ENCODE measurements around the gene MAP4K3. TPM values are rescaled to one million over a fixed set of nuclear protein-coding genes. Genes with fewer than 3 reads are reported as not detected.

Gene MAP4K3
- total RNA-seq, 1 experiment from 2014 or later: 26.6 TPM

DNA sequence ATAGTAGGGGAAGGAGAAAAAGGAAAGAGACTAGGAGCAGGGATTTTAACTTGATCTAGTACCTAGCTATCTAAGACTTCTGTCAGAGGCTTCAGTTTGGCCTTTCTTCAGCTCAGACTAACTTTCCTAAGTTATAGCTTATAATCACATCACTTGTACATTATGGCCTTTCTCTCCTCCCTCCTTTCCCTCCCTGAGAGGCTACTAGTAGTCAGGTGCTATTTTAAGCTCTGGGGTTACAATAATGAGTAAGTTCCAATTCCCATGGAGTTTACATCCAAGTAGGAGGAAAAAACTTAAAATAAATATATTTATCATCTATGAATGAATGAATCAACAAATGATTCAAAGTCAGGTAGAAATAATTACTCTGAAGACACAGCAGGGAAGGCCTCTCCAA is 102.6 kb downstream of the MAP4K3 start:
- Histone ChIP-seq H3K4me3 (ENCODE audit: low read depth in 2 of 2, low read length in 2 of 2) (no peak overlapping the region), H3K27me3 (ENCODE audit: control insufficient read depth, insufficient read depth, low read length) (no peaks in the 10 kb centered on the region), H3K4me1 (ENCODE audit: control insufficient read depth, insufficient read depth, low read length) (no peaks in the 10 kb centered on the region), H3K27ac (ENCODE audit: low read length) (no peak overlapping the region), H3K9me3 (ENCODE audit: control insufficient read depth, insufficient read depth, low read depth, low read length) (no peaks in the 10 kb centered on the region), H3K36me3 (ENCODE audit: control insufficient read depth, insufficient read depth, low read length) (peaks cover 5% of the 10 kb centered on the region; the same call in 1 of the 2 replicates)
- intact Hi-C loops (cut with micrococcal nuclease; ENCODE audit: unreplicated experiment): no loop called here
- no peak for DNase-seq (ENCODE audit: low read depth, low spot score)
- CTCF ChIA-PET: no interaction called here
- TSS peak; percentile 30 for BruUV-seq (replicated peaks)
- TF ChIP-seq POLR2AphosphoS5 (IDR thresholded peaks at IDR 0.05; ENCODE audit: low read depth, low read length) (no peak), SIN3A (IDR thresholded peaks at IDR 0.05; ENCODE audit: borderline replicate concordance, insufficient read depth, low read depth, low read length) (no peak), TCF7L2 (IDR thresholded peaks at IDR 0.05; ENCODE audit: low read depth, low read length) (no peak)
- TF ChIP-seq, protein P1, sequence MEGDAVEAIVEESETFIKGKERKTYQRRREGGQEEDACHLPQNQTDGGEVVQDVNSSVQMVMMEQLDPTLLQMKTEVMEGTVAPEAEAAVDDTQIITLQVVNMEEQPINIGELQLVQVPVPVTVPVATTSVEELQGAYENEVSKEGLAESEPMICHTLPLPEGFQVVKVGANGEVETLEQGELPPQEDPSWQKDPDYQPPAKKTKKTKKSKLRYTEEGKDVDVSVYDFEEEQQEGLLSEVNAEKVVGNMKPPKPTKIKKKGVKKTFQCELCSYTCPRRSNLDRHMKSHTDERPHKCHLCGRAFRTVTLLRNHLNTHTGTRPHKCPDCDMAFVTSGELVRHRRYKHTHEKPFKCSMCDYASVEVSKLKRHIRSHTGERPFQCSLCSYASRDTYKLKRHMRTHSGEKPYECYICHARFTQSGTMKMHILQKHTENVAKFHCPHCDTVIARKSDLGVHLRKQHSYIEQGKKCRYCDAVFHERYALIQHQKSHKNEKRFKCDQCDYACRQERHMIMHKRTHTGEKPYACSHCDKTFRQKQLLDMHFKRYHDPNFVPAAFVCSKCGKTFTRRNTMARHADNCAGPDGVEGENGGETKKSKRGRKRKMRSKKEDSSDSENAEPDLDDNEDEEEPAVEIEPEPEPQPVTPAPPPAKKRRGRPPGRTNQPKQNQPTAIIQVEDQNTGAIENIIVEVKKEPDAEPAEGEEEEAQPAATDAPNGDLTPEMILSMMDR (IDR thresholded peaks at IDR 0.05): no peak
- TF ChIP-seq, protein P2, sequence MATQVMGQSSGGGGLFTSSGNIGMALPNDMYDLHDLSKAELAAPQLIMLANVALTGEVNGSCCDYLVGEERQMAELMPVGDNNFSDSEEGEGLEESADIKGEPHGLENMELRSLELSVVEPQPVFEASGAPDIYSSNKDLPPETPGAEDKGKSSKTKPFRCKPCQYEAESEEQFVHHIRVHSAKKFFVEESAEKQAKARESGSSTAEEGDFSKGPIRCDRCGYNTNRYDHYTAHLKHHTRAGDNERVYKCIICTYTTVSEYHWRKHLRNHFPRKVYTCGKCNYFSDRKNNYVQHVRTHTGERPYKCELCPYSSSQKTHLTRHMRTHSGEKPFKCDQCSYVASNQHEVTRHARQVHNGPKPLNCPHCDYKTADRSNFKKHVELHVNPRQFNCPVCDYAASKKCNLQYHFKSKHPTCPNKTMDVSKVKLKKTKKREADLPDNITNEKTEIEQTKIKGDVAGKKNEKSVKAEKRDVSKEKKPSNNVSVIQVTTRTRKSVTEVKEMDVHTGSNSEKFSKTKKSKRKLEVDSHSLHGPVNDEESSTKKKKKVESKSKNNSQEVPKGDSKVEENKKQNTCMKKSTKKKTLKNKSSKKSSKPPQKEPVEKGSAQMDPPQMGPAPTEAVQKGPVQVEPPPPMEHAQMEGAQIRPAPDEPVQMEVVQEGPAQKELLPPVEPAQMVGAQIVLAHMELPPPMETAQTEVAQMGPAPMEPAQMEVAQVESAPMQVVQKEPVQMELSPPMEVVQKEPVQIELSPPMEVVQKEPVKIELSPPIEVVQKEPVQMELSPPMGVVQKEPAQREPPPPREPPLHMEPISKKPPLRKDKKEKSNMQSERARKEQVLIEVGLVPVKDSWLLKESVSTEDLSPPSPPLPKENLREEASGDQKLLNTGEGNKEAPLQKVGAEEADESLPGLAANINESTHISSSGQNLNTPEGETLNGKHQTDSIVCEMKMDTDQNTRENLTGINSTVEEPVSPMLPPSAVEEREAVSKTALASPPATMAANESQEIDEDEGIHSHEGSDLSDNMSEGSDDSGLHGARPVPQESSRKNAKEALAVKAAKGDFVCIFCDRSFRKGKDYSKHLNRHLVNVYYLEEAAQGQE (IDR thresholded peaks at IDR 0.05; ENCODE audit: insufficient read depth in 1 of 2, low read depth in 2 of 2, low read length in 1 of 2): no peak
- in situ Hi-C loops (cut with HindIII; ENCODE audit: low pct_unique_long_range_greater_than_20kb, low sequenced_read_pairs): no loop called here
- ATAC-seq: no peak
- POLR2A ChIA-PET: interaction anchor here (0.8 kb wide), 1 partner anchor 43 kb away, joined by 11 read pairs; no protein-coding TSS in a partner anchor

DNA sequence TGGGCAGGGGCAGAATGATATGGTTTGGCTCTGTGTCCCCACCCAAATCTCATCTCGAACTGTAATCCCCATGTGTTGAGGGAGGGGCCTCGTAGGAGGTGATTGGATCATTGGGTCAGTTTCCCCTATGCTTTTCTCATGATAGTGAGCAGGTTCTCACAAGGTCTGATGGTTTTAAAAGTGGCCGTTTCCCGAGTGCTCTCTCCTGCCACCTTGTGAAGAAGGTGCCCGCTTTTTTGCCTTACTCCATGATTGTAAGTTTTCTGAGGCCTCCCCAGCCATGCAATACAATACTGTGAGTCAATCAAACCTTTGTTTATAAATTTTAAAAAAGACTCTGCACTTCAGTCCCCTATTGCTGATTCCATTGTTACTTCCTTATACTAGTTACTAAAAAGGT is 110.4 kb downstream of the MAP4K3 start:
- intact Hi-C loops (cut with micrococcal nuclease; ENCODE audit: unreplicated experiment) (no loop called here), in situ Hi-C loops (cut with HindIII; ENCODE audit: low pct_unique_long_range_greater_than_20kb, low sequenced_read_pairs) (no loop called here)
- no peak for DNase-seq (ENCODE audit: low read depth, low spot score)
- ChIA-PET POLR2A (no interaction called here), CTCF (no interaction called here)
- Histone ChIP-seq H3K9me3 (ENCODE audit: control insufficient read depth, insufficient read depth, low read depth, low read length) (no peaks in the 10 kb centered on the region), H3K27me3 (ENCODE audit: control insufficient read depth, insufficient read depth, low read length) (no peaks in the 10 kb centered on the region), H3K4me1 (ENCODE audit: control insufficient read depth, insufficient read depth, low read length) (no peaks in the 10 kb centered on the region), H3K27ac (ENCODE audit: low read length) (no peak overlapping the region), H3K4me3 (ENCODE audit: low read depth in 2 of 2, low read length in 2 of 2) (no peak overlapping the region), H3K36me3 (ENCODE audit: control insufficient read depth, insufficient read depth, low read length) (peaks cover 7% of the 10 kb centered on the region; the same call in 1 of the 2 replicates)
- TF ChIP-seq POLR2AphosphoS5 (IDR thresholded peaks at IDR 0.05; ENCODE audit: low read depth, low read length): no peak
- TF ChIP-seq, protein P1 (IDR thresholded peaks at IDR 0.05): peak; percentile 27
- no TSS peak for BruUV-seq (replicated peaks)
- ATAC-seq: no peak

Data from Panc1 (cell line).